SU-DHL-6 (cell line): ENCODE results near the gene KCNIP4.

ENCODE experiments used
- H2AFZ ChIP-seq: fragments of 200-600 bp; sonication (generic); 2 replicates; pipeline ENCODE4 v1.6.1; 2014; ENCODE audit warnings: low read depth, mild to moderate bottlenecking, moderate library complexity, mixed read lengths, antibody characterized with exemption, low read length; ENCODE audit not compliant: severe bottlenecking
- H3F3A ChIP-seq: fragments of 200-600 bp; shearing (Covaris generic); 2 replicates; pipeline ENCODE4 v1.6.0; 2016; ENCODE audit warnings: antibody characterized with exemption, mild to moderate bottlenecking; ENCODE audit not compliant: insufficient read depth
- H3K27ac ChIP-seq: fragments of 200-600 bp; sonication (generic); 2 replicates; pipeline ENCODE4 v1.5.1; 2016; ENCODE audit warnings: low read depth, mild to moderate bottlenecking, low read length, moderate library complexity, mixed read lengths
- H3K27me3 ChIP-seq: fragments of 200-600 bp; sonication (generic), shearing (Covaris generic); 2 replicates; pipeline ENCODE4 v1.6.0; 2014; ENCODE audit warnings: mild to moderate bottlenecking, low read length
- H3K36me3 ChIP-seq: fragments of 200-600 bp; sonication (generic); 2 replicates; pipeline ENCODE4 v1.6.1; 2014; ENCODE audit warnings: mild to moderate bottlenecking, low read length, mixed read lengths
- H3K4me2 ChIP-seq: fragments of 300-600, 200-600 bp; shearing (Covaris generic), sonication (generic); 2 replicates; pipeline ENCODE4 v1.6.0; 2014; ENCODE audit warnings: low read length, low read depth, mild to moderate bottlenecking; ENCODE audit not compliant: poor library complexity, severe bottlenecking
- H3K4me3 ChIP-seq: fragments of 200-600 bp; sonication (generic); 2 replicates; pipeline ENCODE4 v1.5.1; 2014; ENCODE audit warnings: antibody characterized with exemption, low read length, mild to moderate bottlenecking, mixed read lengths; ENCODE audit not compliant: insufficient read depth, poor library complexity, severe bottlenecking
- H3K79me2 ChIP-seq: fragments of 200-600 bp; sonication (generic); 2 replicates; pipeline ENCODE4 v1.6.1; 2014; ENCODE audit warnings: mild to moderate bottlenecking, low read length, moderate library complexity; ENCODE audit not compliant: insufficient read depth
- H3K9ac ChIP-seq: fragments of 200-600 bp; sonication (generic); 2 replicates; pipeline ENCODE4 v1.7.0; 2014; ENCODE audit warnings: mild to moderate bottlenecking, low read length
- H3K9me2 ChIP-seq: fragments of 200-600 bp; sonication (generic); replicated peaks from 2 replicates; pipeline ENCODE4 v1.6.1; 2014; ENCODE audit warnings: low read length; ENCODE audit not compliant: insufficient read depth
- H3K9me3 ChIP-seq: fragments of 200-600 bp; sonication (generic); 2 replicates; pipeline ENCODE4 v1.6.1; 2014; ENCODE audit warnings: low read length, mixed read lengths; ENCODE audit not compliant: insufficient read depth
- H4K20me1 ChIP-seq: fragments of 200-600 bp; sonication (generic); 2 replicates; pipeline ENCODE4 v1.6.1; 2014; ENCODE audit warnings: low read depth, mild to moderate bottlenecking, antibody characterized with exemption, low read length, moderate library complexity, mixed read lengths
- EZH2phosphoT487 ChIP-seq: fragments of 200-600 bp; sonication (generic), shearing (Covaris generic); conservative IDR thresholded peaks from 2 replicates; pipeline ENCODE4 v1.6.1; 2018; ENCODE audit warnings: mild to moderate bottlenecking, antibody characterized with exemption, low read length, moderate library complexity, mixed read lengths
- TF ChIP-seq, protein P1 (sequence below): fragments of 200-600 bp; sonication (generic); IDR thresholded peaks from one replicate; pipeline ENCODE4 v1.5.1; 2017; ENCODE audit warnings: antibody characterized with exemption, mild to moderate bottlenecking, low read length, moderate library complexity; ENCODE audit not compliant: insufficient read depth, poor library complexity, severe bottlenecking

The KCNIP4 gene

DNA sequence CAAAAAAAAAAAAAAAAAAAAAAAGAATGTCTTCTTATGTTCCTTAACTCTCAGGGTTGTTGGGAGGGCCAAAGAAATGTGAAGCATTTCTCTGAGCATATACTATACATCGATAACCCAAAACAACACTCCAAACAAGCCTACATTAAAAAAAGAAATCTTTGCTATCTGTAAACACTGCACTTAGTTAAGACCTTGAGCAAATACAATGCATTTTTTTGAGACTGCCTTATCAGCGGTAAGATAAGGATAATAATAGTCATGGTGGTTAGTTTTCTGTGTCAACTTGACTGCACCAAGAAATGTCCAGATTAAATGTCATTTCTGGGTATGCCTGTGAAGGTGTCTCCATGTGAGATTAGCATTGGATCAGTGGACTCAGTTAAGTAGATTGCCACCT lies 706.4 kb downstream of the KCNIP4 start:
- Histone ChIP-seq H2AFZ (no peak overlapping the region), H3F3A (no peaks in the 10 kb centered on the region), H3K36me3 (no peaks in the 10 kb centered on the region), H3K27ac (no peak overlapping the region), H3K4me3 (no peak overlapping the region), H3K4me2 (no peak overlapping the region), H3K9ac (no peak overlapping the region), H3K79me2 (no peaks in the 10 kb centered on the region), H3K27me3 (no peaks in the 10 kb centered on the region), H4K20me1 (no peaks in the 10 kb centered on the region), H3K9me2 (no peaks in the 10 kb centered on the region), H3K9me3 (no peaks in the 10 kb centered on the region)
- TF ChIP-seq, protein P1, sequence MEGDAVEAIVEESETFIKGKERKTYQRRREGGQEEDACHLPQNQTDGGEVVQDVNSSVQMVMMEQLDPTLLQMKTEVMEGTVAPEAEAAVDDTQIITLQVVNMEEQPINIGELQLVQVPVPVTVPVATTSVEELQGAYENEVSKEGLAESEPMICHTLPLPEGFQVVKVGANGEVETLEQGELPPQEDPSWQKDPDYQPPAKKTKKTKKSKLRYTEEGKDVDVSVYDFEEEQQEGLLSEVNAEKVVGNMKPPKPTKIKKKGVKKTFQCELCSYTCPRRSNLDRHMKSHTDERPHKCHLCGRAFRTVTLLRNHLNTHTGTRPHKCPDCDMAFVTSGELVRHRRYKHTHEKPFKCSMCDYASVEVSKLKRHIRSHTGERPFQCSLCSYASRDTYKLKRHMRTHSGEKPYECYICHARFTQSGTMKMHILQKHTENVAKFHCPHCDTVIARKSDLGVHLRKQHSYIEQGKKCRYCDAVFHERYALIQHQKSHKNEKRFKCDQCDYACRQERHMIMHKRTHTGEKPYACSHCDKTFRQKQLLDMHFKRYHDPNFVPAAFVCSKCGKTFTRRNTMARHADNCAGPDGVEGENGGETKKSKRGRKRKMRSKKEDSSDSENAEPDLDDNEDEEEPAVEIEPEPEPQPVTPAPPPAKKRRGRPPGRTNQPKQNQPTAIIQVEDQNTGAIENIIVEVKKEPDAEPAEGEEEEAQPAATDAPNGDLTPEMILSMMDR: no peak
- TF ChIP-seq EZH2phosphoT487: no peak

DNA sequence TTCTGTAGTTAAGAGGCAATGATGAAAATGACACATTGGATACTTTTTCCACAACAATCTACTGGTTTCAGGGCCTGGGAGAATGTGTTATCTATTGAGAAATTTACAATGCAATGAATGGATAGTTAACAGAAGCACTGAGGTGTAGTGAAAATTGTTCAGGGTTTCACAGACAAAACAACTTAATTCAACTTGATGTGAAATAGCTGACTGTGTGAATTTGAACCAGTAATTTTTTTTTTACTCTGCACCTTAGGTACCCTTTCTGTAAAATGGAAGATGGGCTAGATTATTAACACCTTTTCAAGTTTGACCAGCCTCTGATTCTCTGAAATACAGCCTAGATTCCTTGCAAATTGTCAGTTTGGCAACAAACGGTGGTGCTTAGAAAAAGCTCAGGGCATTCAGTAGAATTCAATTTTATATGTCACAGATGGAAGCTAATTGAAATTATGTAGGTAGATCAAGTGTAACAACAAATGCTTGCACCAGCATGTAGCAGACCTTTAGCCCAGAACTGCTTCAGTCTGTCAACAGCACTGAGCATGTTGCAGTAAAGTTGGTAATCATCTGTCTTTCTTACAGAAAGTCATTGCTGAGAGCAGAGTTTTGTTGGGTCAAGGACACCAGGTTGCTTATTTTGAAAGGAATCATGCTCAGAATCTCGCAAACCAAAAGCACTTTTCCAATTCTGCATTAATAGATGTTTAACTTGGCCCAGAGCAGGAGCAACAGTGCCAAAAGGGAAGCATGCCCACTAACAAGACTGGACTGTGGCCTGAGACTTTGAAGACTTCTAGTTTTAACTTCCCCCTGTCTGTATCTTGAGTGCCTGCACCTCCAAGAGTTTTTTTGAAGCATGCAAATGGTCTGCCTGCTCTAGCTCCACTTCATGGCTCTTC lies 721.7 kb downstream of the KCNIP4 start:
- H2AFZ ChIP-seq: no peak overlapping the region
- no peaks in the 10 kb centered on the region for H3F3A ChIP-seq
- no peaks in the 10 kb centered on the region for H3K9me2 ChIP-seq

DNA sequence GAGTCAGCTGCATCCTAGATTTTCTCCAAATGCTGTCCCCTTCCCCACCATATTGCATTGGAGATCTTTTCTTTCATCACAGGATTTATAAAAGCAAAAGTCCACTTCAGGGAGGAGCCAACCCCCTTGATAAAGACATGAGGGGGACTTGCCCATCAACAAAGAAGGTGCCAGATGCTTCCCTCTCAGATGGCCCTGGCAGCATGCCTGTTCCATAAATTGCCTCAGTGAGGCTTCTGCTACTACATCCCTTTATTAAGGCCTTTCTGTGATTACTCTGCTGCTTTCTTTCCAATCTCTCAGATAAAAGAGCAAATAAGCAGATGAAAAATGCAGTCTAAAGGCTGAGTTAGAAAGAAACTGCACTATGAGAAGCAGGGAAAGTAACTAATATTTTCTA lies 736.7 kb downstream of the KCNIP4 start:
- Histone ChIP-seq H3K27me3 (no peaks in the 10 kb centered on the region), H3K79me2 (no peaks in the 10 kb centered on the region), H3K9me2 (no peaks in the 10 kb centered on the region), H3K9me3 (no peaks in the 10 kb centered on the region), H3K9ac (no peak overlapping the region), H3K36me3 (no peaks in the 10 kb centered on the region), H3K4me2 (no peak overlapping the region), H3F3A (no peaks in the 10 kb centered on the region), H2AFZ (no peak overlapping the region), H4K20me1 (no peaks in the 10 kb centered on the region), H3K4me3 (no peak overlapping the region), H3K27ac (no peak overlapping the region)
- TF ChIP-seq, protein P1: no peak
- no peak for TF ChIP-seq EZH2phosphoT487

More for the DNA sequence above, 721.7 kb downstream of the KCNIP4 start:
- no peaks in the 10 kb centered on the region for H3K27me3 ChIP-seq
- H3K79me2 ChIP-seq: no peaks in the 10 kb centered on the region
- H3K4me2 ChIP-seq: no peak overlapping the region
- no peak overlapping the region for H3K9ac ChIP-seq
- no peaks in the 10 kb centered on the region for H4K20me1 ChIP-seq
- no peak for TF ChIP-seq EZH2phosphoT487
- TF ChIP-seq, protein P1: no peak
- no peaks in the 10 kb centered on the region for H3K36me3 ChIP-seq
- no peak overlapping the region for H3K4me3 ChIP-seq
- no peak overlapping the region for H3K27ac ChIP-seq
- H3K9me3 ChIP-seq: no peaks in the 10 kb centered on the region
